ENCODE measurements around the gene SLC25A19. TPM values are rescaled to one million over a fixed set of nuclear protein-coding genes. Genes with fewer than 3 reads are reported as not detected.

The SLC25A19 gene
- total RNA-seq (2021) (18.7 and 19.4 TPM in 2 replicates), Bru-seq, nascent RNA (percentile 53 among the genes with signal in this experiment), BruChase-seq, experiment 1, labeled RNA remaining after a 2-hour chase (percentile 47 among the genes with signal in this experiment), BruChase-seq, experiment 2, labeled RNA remaining after a 6-hour chase (percentile 54 among the genes with signal in this experiment)
- long read RNA-seq, transcript SLC25A19-205 (7 exons, 1,496 nt): minor isoform, 7 of 34 reads
- long read RNA-seq, transcript SLC25A19-210 (8 exons, 1,554 nt): major isoform, 8 of 34 reads
- long read RNA-seq, transcript SLC25A19-204 (8 exons, 1,587 nt): minor isoform, 6 of 34 reads
- long read RNA-seq, partial matches to known transcripts: 3 of 34 reads
- long read RNA-seq, other reads (novel, unspliced or antisense): 8 of 34 reads

GRCh38 chr17:75289115-75289831 is at the start of gene SLC25A19:
TSS of gene SLC25A19 (minus strand) at chr17:75289433. CDS start at chr17:75286764, 2,669 bp downstream.
- POLR2A ChIA-PET (ENCODE audit: unreplicated experiment): interaction anchor here (0.6 to 1.2 kb wide), 9 partner anchors 12 to 917 kb away, joined by 3 to 9 read pairs (median 3); partner anchors contain the start of genes GRB2, MIF4GD and WBP2
- H3K36me3 ChIP-seq (ENCODE audit: low read depth): no peaks in the 10 kb centered on the region
- H3K79me2 ChIP-seq (ENCODE audit: low read depth): peaks cover 15% of the 10 kb centered on the region
- peaks cover 4% of the 10 kb centered on the region for H3K4me1 ChIP-seq (replicated peaks; ENCODE audit: insufficient read depth)
- H3K27me3 ChIP-seq (ENCODE audit: insufficient read depth, low read depth): no peaks in the 10 kb centered on the region
- 0 out of 2 replicates have a peak, but pooled peaks cover 5% of the 10 kb centered on the region for H3F3A ChIP-seq (ENCODE audit: insufficient read depth, low read depth)
- no peaks in the 10 kb centered on the region for H3K9me2 ChIP-seq (ENCODE audit: insufficient read depth)
- TF ChIP-seq CTCF (conservative IDR thresholded peaks at IDR 0.05): no peak
- TF ChIP-seq EZH2 (IDR thresholded peaks at IDR 0.05; ENCODE audit: low read depth): no peak
- peak within 1 kb of the TSS; percentile 90 for H3K4me2 ChIP-seq
- peak within 1 kb of the TSS; percentile 95 for H2AFZ ChIP-seq
- intact Hi-C loops (cut with micrococcal nuclease; ENCODE audit: unreplicated experiment): loop anchor here (1.0 kb wide), 2 partner anchors 19 to 116 kb away; partner anchors contain the start of gene GRB2
- peak within 1 kb of the TSS; percentile 65 for H3K4me3 ChIP-seq
- peak; percentile 97 for DNase-seq
- H4K20me1 ChIP-seq (ENCODE audit: insufficient read depth): no peaks in the 10 kb centered on the region
- H3K27ac ChIP-seq: peak within 1 kb of the TSS; percentile 48
- CTCF ChIA-PET: interaction anchor here (0.6 to 1.7 kb wide), 8 partner anchors 11 to 236 kb away, joined by 3 to 15 read pairs (median 4); partner anchors contain the start of genes GGA3, GRB2 and MIF4GD
- no TSS peak for BruUV-seq (replicated peaks)
- no peaks in the 10 kb centered on the region for H3K9me3 ChIP-seq (ENCODE audit: insufficient read depth, low read depth)

GRCh38 chr17:75338335-75338734 is 49.1 kb upstream of the SLC25A19 start:
- no peak overlapping the region for H2AFZ ChIP-seq
- no peak for DNase-seq
- ChIA-PET POLR2A (ENCODE audit: unreplicated experiment) (no interaction called here), CTCF (no interaction called here)
- peaks cover 20% of the 10 kb centered on the region; the same call in 1 of the 2 replicates for H3F3A ChIP-seq (ENCODE audit: insufficient read depth, low read depth)
- no peak for TF ChIP-seq CTCF (conservative IDR thresholded peaks at IDR 0.05)
- no peak for TF ChIP-seq EZH2 (IDR thresholded peaks at IDR 0.05; ENCODE audit: low read depth)
- no TSS peak for BruUV-seq (replicated peaks)
- no peaks in the 10 kb centered on the region for H3K9me2 ChIP-seq (ENCODE audit: insufficient read depth)
- no peak overlapping the region for H3K4me2 ChIP-seq
- no peaks in the 10 kb centered on the region for H3K9me3 ChIP-seq (ENCODE audit: insufficient read depth, low read depth)
- H3K79me2 ChIP-seq (ENCODE audit: low read depth): peaks cover 35% of the 10 kb centered on the region
- peaks cover 35% of the 10 kb centered on the region for H4K20me1 ChIP-seq (ENCODE audit: insufficient read depth)
- no peak overlapping the region for H3K4me3 ChIP-seq
- no peaks in the 10 kb centered on the region for H3K36me3 ChIP-seq (ENCODE audit: low read depth)
- intact Hi-C loops (cut with micrococcal nuclease; ENCODE audit: unreplicated experiment): no loop called here
- no peaks in the 10 kb centered on the region for H3K27me3 ChIP-seq (ENCODE audit: insufficient read depth, low read depth)
- no peak overlapping the region for H3K27ac ChIP-seq
- H3K4me1 ChIP-seq (replicated peaks; ENCODE audit: insufficient read depth): no peaks in the 10 kb centered on the region

- Histone ChIP-seq H3K9me3 (ENCODE audit: insufficient read depth, low read depth) (no peaks in the 10 kb centered on the region), H2AFZ (no peak overlapping the region), H3K79me2 (ENCODE audit: low read depth) (peaks cover 30% of the 10 kb centered on the region), H3K4me2 (no peak overlapping the region), H3F3A (ENCODE audit: insufficient read depth, low read depth) (peaks cover 19% of the 10 kb centered on the region; the same call in 1 of the 2 replicates), H3K4me1 (replicated peaks; ENCODE audit: insufficient read depth) (no peaks in the 10 kb centered on the region), H3K4me3 (no peak overlapping the region), H3K27ac (no peak overlapping the region), H4K20me1 (ENCODE audit: insufficient read depth) (peaks cover 34% of the 10 kb centered on the region), H3K36me3 (ENCODE audit: low read depth) (no peaks in the 10 kb centered on the region), H3K27me3 (ENCODE audit: insufficient read depth, low read depth) (no peaks in the 10 kb centered on the region), H3K9me2 (ENCODE audit: insufficient read depth) (no peaks in the 10 kb centered on the region)
- ChIA-PET CTCF (interaction anchor here (0.5 to 1.4 kb wide), 2 partner anchors 13 to 310 kb away, joined by 3 to 4 read pairs; no protein-coding TSS in a partner anchor), POLR2A (ENCODE audit: unreplicated experiment) (no interaction called here)
- no peak for TF ChIP-seq EZH2 (IDR thresholded peaks at IDR 0.05; ENCODE audit: low read depth)
- DNase-seq: no peak
- intact Hi-C loops (cut with micrococcal nuclease; ENCODE audit: unreplicated experiment): no loop called here
- no TSS peak for BruUV-seq (replicated peaks)
These were observed 46.1 kb upstream of the SLC25A19 start for GRCh38 chr17:75335315-75335714.

Measured in PC-9 (cell line).